CD4-positive, alpha-beta T cell treated with Interleukin-4 for 4 hours (primary cell): Measurements from ENCODE around the gene SYTL5.

Experiments
- DNase-seq: peaks from one replicate; pipeline ENCODE4 v3.0.0-alpha.2; 2020

SYTL5 gene

GRCh38 chrX:38099688-38100087, 93.3 kb downstream of the SYTL5 start:
- DNase-seq, result no peak

DNA sequence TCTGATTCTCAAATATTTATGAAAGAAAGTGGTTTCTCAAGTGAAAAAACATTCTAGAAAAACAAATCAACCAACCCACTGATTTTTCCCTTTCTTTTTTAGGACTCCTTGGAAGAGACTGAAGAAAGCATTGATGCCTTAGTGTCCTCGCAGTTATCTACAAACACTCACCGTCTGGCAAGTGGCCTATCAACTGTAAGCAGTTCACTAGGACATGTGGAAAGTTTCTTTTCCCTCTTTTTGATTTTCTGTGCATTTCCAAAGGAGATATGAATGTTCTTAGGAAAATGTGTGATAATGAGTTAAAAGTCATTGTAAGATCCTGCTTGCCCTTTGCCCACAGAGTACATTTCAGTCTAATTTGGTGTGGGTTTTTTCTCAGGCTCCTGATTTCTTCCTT, 95.9 kb downstream of the SYTL5 start:
- no peak for DNase-seq

DNA sequence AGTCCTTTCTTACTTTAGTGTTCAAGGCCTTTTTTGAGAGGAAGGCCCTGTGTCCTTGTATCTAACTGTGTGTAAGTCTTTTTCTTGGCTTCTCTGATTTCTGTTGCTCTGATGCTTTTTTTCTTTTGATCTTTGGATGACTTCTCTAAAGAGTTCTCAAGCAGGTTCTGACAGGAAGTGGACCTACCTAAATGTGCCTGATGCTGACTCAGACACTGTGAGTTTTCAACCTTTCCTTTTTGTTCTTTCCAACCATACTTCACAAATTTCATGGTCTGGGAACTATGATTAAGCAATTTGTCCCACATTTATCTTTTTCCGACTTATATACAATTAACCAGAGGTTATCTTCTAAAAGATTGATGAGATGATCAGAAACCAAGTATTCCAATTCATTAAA, 96.5 kb downstream of the SYTL5 start:
- no peak for DNase-seq

GRCh38 chrX:38103857-38104812, 97.8 kb downstream of the SYTL5 start:
- DNase-seq, result no peak

DNA sequence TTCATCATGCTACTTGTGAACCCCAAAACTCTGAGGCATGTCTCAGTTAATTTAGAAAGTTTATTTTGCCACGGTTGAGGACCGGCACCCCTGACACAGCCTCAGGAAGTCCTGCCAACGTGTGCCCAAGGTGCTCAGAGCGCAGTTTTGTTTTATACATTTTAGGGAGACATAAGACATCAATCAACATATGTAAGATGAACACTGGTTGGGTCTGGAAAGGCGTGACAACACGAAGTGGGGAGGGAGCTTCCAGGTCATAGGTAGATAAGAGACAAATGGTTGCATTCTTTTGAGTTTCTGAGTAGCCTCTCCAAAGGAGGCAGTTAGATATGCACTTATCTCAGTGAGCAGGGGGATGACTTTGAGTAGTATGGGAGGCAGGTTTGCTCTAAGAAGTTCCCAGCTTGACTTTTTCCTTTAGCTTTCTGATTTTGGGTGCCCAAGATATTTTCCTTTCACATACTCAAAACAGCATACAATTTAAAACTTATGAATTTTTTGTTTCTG, 98.9 kb downstream of the SYTL5 start:
- no peak for DNase-seq

- no peak for DNase-seq
Observed at GRCh38 chrX:38106991-38107655, 100.8 kb downstream of the SYTL5 start.

DNA sequence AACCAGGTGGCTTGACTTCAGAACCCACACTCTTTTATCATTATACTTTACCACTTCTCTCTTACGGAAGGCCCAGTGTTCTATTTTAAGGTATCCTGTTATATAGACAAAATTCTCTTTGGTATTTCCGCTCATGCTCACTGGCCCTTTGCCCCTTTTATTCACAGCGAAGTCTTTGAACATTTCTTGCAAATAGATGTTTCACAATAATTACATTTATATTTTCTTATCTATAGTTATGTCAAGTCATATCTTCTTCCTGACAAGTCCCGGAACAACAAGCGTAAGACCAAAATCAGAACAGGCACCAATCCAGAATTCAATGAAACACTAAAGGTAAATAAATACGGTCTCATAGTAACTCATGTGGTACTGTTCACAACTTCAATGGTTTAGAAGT, 102.0 kb downstream of the SYTL5 start:
- no peak for DNase-seq

- DNase-seq, result no peak
Observed at GRCh38 chrX:38109042-38109898, 102.9 kb downstream of the SYTL5 start.

DNA sequence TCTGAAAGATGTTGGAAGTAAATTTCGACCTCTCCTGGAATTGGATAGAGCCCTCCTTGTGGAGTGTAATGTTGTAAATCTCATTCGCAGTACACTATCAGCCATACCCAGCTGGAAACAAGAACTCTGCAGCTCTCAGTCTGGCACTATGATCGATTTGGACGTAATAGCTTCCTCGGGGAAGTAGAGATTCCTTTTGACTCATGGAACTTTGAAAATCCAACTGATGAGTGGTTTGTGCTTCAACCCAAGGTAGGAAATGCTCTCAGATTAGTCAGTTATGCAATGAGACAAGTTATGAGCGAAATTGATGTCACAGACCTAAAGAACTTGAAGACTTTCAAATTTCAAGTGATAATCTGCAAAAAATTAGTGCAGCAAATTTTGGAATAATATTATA, 103.9 kb downstream of the SYTL5 start:
- no peak for DNase-seq

GRCh38 chrX:38111196-38111595, 104.8 kb downstream of the SYTL5 start:
- DNase-seq, result no peak

DNA sequence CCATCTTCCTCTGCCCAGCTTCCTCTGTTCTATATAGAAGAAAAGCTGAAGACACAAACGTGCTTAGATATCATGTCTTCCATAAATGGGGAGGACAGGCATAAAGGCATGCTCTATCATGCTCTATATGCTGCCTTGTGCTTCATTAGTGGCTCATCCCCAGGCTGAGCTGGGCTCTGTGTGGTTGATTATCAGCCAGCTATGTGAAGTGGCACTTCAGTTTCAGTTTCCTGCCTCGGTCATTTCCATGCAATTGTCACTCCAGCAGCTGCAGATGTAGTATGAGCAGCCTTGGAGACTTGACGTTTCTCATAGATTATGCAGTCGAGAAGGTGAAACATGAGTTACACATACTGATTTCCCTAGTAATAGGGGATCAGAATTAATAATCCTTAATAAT, 106.2 kb downstream of the SYTL5 start:
- no peak for DNase-seq

DNA sequence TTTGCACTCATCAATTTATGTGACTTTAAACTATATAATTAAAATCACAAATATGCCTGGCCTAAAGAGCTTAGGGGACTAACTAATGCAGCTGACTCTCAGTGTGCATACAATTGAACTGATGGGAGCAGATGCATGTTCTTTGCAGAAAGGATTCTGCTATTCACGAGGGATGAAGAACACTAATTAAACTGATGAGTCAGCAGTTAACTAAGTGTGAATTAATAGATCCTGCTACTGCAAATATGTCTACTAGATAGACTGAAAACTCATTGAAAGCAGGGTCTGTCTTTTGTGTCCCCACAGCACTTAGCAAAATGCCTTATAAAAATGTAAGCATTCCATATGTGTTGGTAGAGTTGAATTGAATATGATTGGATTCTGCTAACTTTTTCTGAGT, 110.4 kb downstream of the SYTL5 start:
- no peak for DNase-seq

- DNase-seq, result no peak
Observed at GRCh38 chrX:38117485-38117884, 111.1 kb downstream of the SYTL5 start.

GRCh38 chrX:38124000-38124399, 117.6 kb downstream of the SYTL5 start:
- DNase-seq, result no peak

- no peak for DNase-seq
Observed at GRCh38 chrX:38126179-38126578, 119.8 kb downstream of the SYTL5 start.

DNA sequence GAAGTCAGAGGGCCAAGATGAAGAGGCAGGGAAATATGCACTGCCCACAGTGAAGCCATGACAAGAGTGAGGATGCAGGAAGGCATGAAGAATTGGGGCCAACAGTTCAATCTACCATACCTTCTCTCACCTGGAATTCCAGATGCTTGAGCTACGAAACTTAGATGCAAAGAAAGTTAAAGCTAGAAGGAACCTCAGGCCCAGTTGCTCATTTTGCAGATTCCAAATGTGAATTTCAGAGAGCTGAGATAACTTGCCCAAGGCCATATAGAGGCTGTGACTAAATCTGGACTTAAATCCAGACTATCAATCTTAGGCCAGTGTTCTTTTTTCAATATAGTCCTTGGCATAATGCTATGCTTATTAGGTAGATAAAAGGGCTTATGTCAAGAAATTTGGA, 121.6 kb downstream of the SYTL5 start:
- no peak for DNase-seq

GRCh38 chrX:38129366-38129765, 123.0 kb downstream of the SYTL5 start:
- DNase-seq, result no peak

DNA sequence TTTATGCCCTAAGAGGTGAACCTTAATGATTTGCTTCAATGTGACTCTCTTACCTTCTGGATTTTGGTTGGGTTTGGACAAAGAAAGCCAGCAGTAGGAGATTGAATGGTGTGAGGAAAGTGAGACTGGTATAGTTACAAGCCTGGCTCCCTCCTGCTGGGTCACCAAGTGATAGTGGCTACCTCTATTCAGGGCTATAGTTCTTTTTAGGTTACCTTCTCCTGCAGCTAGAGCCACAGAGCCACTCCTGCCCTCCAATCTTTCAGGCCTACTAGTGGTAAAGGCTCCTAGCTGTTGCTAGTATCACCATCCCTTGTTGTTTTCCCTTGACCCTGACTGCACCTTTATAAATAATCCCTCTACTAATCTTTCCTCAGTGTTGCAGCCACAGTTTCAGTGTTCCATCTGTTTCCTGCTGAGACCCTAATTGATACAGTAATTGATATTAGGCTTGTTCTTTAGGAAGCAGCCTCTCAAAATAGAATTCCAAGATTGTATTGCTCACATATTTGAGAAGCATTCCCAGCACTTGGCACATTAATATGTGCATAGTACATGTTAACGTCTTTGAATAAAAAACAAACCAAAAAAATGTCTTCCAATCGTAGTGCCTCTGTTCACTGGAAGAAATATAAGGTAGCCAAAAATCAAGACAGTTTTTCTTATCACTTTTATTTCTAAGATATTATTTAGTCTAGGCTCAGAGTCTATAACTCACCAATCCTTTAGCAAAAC, 132.0 kb downstream of the SYTL5 start:
- DNase-seq, result no peak

GRCh38 chrX:38138900-38139299, 132.5 kb downstream of the SYTL5 start:
- DNase-seq, result no peak

DNA sequence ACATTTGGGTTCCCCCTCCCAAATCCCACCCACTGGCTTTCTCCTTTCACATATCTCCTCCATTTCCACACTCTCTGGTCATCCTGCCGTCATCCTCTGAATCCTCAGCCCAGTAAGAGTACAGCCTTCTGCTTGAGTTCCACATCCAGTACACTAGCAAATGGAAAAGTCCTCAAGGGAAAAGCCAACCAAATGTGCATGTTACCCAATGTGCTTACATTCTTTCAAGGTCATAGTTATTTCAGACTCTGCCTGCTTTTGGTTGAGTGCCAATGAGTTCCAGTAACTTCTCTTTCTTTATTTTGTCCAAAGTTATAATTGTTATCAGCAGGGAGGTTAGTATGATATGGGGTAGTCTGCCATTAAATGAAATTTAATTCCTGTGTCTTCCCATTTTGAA, 136.3 kb downstream of the SYTL5 start:
- no peak for DNase-seq

DNA sequence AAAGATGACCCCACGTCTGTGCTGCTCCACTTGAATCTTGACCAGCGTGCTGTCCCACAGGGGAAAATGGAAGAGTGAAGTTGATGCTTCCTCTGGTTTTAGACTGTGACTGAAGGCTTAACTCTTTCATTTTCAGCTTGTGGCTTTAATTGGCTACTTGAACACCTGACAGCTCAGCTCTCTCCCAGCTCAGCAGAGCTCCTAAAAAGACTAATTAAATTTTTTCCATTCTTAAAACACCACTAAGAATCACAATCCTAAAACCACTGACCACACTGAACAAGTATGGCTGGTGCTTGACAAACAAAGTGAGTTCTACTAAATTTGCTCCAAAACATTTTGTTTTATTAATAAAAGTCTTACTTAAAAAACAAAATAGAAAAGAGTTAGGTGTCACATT, 142.7 kb downstream of the SYTL5 start:
- no peak for DNase-seq

DNA sequence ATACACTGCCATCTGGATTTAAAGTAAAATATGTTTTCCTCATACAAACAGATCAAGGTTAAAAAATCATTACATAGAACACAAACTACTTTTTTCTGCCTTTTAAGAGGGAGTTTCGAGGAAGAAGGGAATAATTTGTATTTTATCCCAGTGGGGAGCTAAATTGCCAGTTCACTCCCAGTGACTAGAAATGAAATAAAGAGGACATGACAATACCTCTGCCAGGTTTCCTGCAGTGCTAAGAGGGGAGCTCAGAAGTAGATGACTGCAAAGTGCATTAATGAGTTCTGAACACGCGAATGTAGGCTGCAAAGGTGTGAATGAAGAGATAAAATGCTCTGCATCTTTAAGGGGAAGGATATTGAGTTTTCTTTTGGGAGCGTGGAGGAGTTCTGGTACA, 144.6 kb downstream of the SYTL5 start:
- DNase-seq, result no peak
